NCI-H2196 treated with DMSO at 0.1 percent for 48 hours (cell line): ENCODE data around the gene DCDC1.

Experiments used
- DNase-seq: peaks from one replicate; lab custom pipeline; 2025; ENCODE audit not compliant: unreplicated experiment; lab: John Stamatoyannopoulos, UW

Gene DCDC1

GRCh38 chr11:31369348-31370329, at the start of gene DCDC1, which contains the start of gene DNAJC24:
Gene DCDC1 (minus strand): TSS chr11:31369739. CDS start chr11:31328280, 41,459 bp downstream.
Gene DNAJC24 (plus strand): TSS chr11:31369860. CDS start chr11:31370749, 889 bp downstream.
- peak; percentile 81 for DNase-seq

GRCh38 chr11:31419138-31419537, 49.6 kb upstream of the DCDC1 start:
- DNase-seq: no peak

GRCh38 chr11:31417816-31418215, 48.3 kb upstream of the DCDC1 start:
- no peak for DNase-seq

GRCh38 chr11:31417357-31417756, 47.8 kb upstream of the DCDC1 start:
- DNase-seq: no peak

GRCh38 chr11:31415435-31415834, 45.9 kb upstream of the DCDC1 start:
- DNase-seq: no peak

- no peak for DNase-seq
Measured at GRCh38 chr11:31414338-31414737, 44.8 kb upstream of the DCDC1 start.

GRCh38 chr11:31412946-31413345, 43.4 kb upstream of the DCDC1 start:
- DNase-seq: no peak

- no peak for DNase-seq
Measured at GRCh38 chr11:31408201-31408600, 38.7 kb upstream of the DCDC1 start.

- DNase-seq: no peak
Measured at GRCh38 chr11:31404614-31405013, 35.1 kb upstream of the DCDC1 start.

- DNase-seq: peak; percentile 5
Measured at GRCh38 chr11:31397239-31397834, 27.8 kb upstream of the DCDC1 start.

GRCh38 chr11:31387379-31387778, 17.8 kb upstream of the DCDC1 start:
- no peak for DNase-seq

- no peak for DNase-seq
Measured at GRCh38 chr11:31383116-31383515, 13.6 kb upstream of the DCDC1 start.

- no peak for DNase-seq
Measured at GRCh38 chr11:31375879-31376278, 6.3 kb upstream of the DCDC1 start.

GRCh38 chr11:31366795-31367194, 2.7 kb downstream of the DCDC1 start:
- no peak for DNase-seq

GRCh38 chr11:31361743-31362142, 7.8 kb downstream of the DCDC1 start:
- no peak for DNase-seq

GRCh38 chr11:31355817-31356216, 13.7 kb downstream of the DCDC1 start:
- no peak for DNase-seq

GRCh38 chr11:31355131-31355530, 14.4 kb downstream of the DCDC1 start:
- no peak for DNase-seq

GRCh38 chr11:31351168-31351567, 18.4 kb downstream of the DCDC1 start:
- DNase-seq: no peak

GRCh38 chr11:31340903-31341572, 28.5 kb downstream of the DCDC1 start:
- DNase-seq: no peak

GRCh38 chr11:31337806-31338205, 31.7 kb downstream of the DCDC1 start:
- no peak for DNase-seq

GRCh38 chr11:31328697-31329096, 40.8 kb downstream of the DCDC1 start:
- DNase-seq: no peak

GRCh38 chr11:31327417-31327816, 42.1 kb downstream of the DCDC1 start:
- no peak for DNase-seq
